ENCODE results near the gene MON2. TPM values are rescaled to one million over a fixed set of nuclear protein-coding genes. Genes with fewer than 3 reads are reported as not detected.
A peak's percentile ranks its signal among the peaks of the same experiment; 100 is the strongest.
"Not testable (repeated sequence)": the region's sequence is repeated elsewhere in the genome, so short reads cannot be mapped to it uniquely, and the experiment has no call there.

MON2 gene
- total RNA-seq, 5 donors from 2014 or later (not counting 1 experiment from before 2014, with no cell fraction given) = 61.2 to 73.2 (median 66.5) TPM

- ChIA-PET POLR2A (no interaction called here), CTCF (no interaction called here)
- peaks cover 5 to 15% (median 6%) of the 10 kb centered on the region in 3 donors for H3K9me3 Mint-ChIP-seq
- H3K4me3 ChIP-seq (ENCODE audit: control insufficient read depth in 1 of 2, extremely low read depth in 1 of 2, low read length in 1 of 2) = no peak overlapping the region
- no peaks in the 10 kb centered on the region for H3K9me3 ChIP-seq
- no peak overlapping the region for H3K27ac Mint-ChIP-seq
- peaks cover 0 to 7% of the 10 kb centered on the region in 2 donors for H3K27me3 Mint-ChIP-seq
- no peaks in the 10 kb centered on the region for H3K36me3 Mint-ChIP-seq
- ATAC-seq (replicated peaks in 1 of 4) = no peak
- H3K27ac ChIP-seq (ENCODE audit: low read length) = no peak overlapping the region
- H3K36me3 ChIP-seq (ENCODE audit: control insufficient read depth in 2 of 2, extremely low read depth in 1 of 2, insufficient read depth in 1 of 2, low read length in 1 of 2) = no peaks in the 10 kb centered on the region
- no peaks in the 10 kb centered on the region for H3K4me1 Mint-ChIP-seq
- no peak overlapping the region for H3K4me3 Mint-ChIP-seq
- DNase-seq = no peak
- no peaks in the 10 kb centered on the region for H3K4me1 ChIP-seq (ENCODE audit: control insufficient read depth in 1 of 2, extremely low read depth in 1 of 2, insufficient read depth in 2 of 2, low read length in 2 of 2)
- peaks cover 0 to 6% of the 10 kb centered on the region in 2 experiments for H3K27me3 ChIP-seq (replicated peaks in 1 of 2; ENCODE audit: control insufficient read depth in 2 of 2, extremely low read depth in 1 of 2, insufficient read depth in 2 of 2, low read length in 1 of 2)
Measured at GRCh38 chr12:62459976-62460375, 6.7 kb upstream of the MON2 start.

GRCh38 chr12:62461171-62461837 is 5.3 kb upstream of the MON2 start:
- H3K4me3 ChIP-seq (ENCODE audit: control insufficient read depth in 1 of 2, extremely low read depth in 1 of 2, low read length in 1 of 2); H3K27me3 ChIP-seq (replicated peaks in 1 of 2; ENCODE audit: control insufficient read depth in 2 of 2, extremely low read depth in 1 of 2, insufficient read depth in 2 of 2, low read length in 1 of 2); H3K4me3 Mint-ChIP-seq; H3K9me3 ChIP-seq; POLR2A ChIA-PET; H3K36me3 ChIP-seq (ENCODE audit: control insufficient read depth in 2 of 2, extremely low read depth in 1 of 2, insufficient read depth in 1 of 2, low read length in 1 of 2); DNase-seq; H3K27me3 Mint-ChIP-seq; H3K4me1 ChIP-seq (ENCODE audit: control insufficient read depth in 1 of 2, extremely low read depth in 1 of 2, insufficient read depth in 2 of 2, low read length in 2 of 2); H3K27ac ChIP-seq (ENCODE audit: low read length); H3K36me3 Mint-ChIP-seq; H3K4me1 Mint-ChIP-seq; CTCF ChIA-PET; H3K27ac Mint-ChIP-seq; ATAC-seq (replicated peaks in 1 of 4): not testable (repeated sequence)
- 94% methylated on average over 27 of the region's 32 CpGs for WGBS (ENCODE audit: insufficient coverage)
- peaks cover 5 to 15% (median 6%) of the 10 kb centered on the region in 3 donors for H3K9me3 Mint-ChIP-seq

GRCh38 chr12:62463252-62463651 is 3.4 kb upstream of the MON2 start:
- H3K4me3 ChIP-seq (ENCODE audit: control insufficient read depth in 1 of 2, extremely low read depth in 1 of 2, low read length in 1 of 2); H3K9me3 ChIP-seq; H3K36me3 ChIP-seq (ENCODE audit: control insufficient read depth in 2 of 2, extremely low read depth in 1 of 2, insufficient read depth in 1 of 2, low read length in 1 of 2); H3K27ac Mint-ChIP-seq; H3K27ac ChIP-seq (ENCODE audit: low read length); H3K27me3 ChIP-seq (replicated peaks in 1 of 2; ENCODE audit: control insufficient read depth in 2 of 2, extremely low read depth in 1 of 2, insufficient read depth in 2 of 2, low read length in 1 of 2); DNase-seq; ATAC-seq (replicated peaks in 1 of 4); POLR2A ChIA-PET; H3K36me3 Mint-ChIP-seq; H3K4me1 ChIP-seq (ENCODE audit: control insufficient read depth in 1 of 2, extremely low read depth in 1 of 2, insufficient read depth in 2 of 2, low read length in 2 of 2); H3K4me3 Mint-ChIP-seq; H3K27me3 Mint-ChIP-seq; CTCF ChIA-PET: not testable (repeated sequence)
- H3K4me1 Mint-ChIP-seq = peaks cover 14 to 17% (median 14%) of the 10 kb centered on the region in 3 donors
- no CpG with 5 or more reads among the region's 7 CpGs for WGBS (ENCODE audit: insufficient coverage)
- H3K9me3 Mint-ChIP-seq = peaks cover 5 to 15% (median 6%) of the 10 kb centered on the region in 3 donors

- Histone ChIP-seq H3K4me3 (ENCODE audit: control insufficient read depth in 1 of 2, extremely low read depth in 1 of 2, low read length in 1 of 2) (peak overlapping the region; percentile 84 to 99), H3K36me3 (ENCODE audit: control insufficient read depth in 2 of 2, extremely low read depth in 1 of 2, insufficient read depth in 1 of 2, low read length in 1 of 2) (no peaks in the 10 kb centered on the region), H3K27me3 (replicated peaks in 1 of 2; ENCODE audit: control insufficient read depth in 2 of 2, extremely low read depth in 1 of 2, insufficient read depth in 2 of 2, low read length in 1 of 2) (peaks cover 0 to 6% of the 10 kb centered on the region in 2 experiments), H3K27ac (ENCODE audit: low read length) (peak overlapping the region; percentile 91), H3K9me3 (no peaks in the 10 kb centered on the region), H3K4me1 (ENCODE audit: control insufficient read depth in 1 of 2, extremely low read depth in 1 of 2, insufficient read depth in 2 of 2, low read length in 2 of 2) (peaks cover 9 to 12% of the 10 kb centered on the region in 2 experiments)
- WGBS (ENCODE audit: insufficient coverage) = 6% methylated on average over 8 of the region's 16 CpGs
- no peaks in the 10 kb centered on the region for H3K36me3 Mint-ChIP-seq
- peaks cover 14 to 29% (median 25%) of the 10 kb centered on the region in 3 donors for H3K4me1 Mint-ChIP-seq
- POLR2A ChIA-PET = interaction anchor here (0.6 to 1.6 kb wide), 5 partner anchors 9 to 206 kb away, joined by 3 to 13 read pairs (median 4); partner anchors contain the start of gene USP15 (in 1 of the 2)
- peaks cover 5 to 15% (median 6%) of the 10 kb centered on the region in 3 donors for H3K9me3 Mint-ChIP-seq
- H3K4me3 Mint-ChIP-seq = peak overlapping the region; percentile 84 to 93 (median 90)
- ATAC-seq (replicated peaks in 1 of 4) (peak; percentile 9 to 16 (median 10)), DNase-seq (peak in 21 of 35 experiments; percentile 1 to 46 (median 9))
- H3K27me3 Mint-ChIP-seq = no peaks in the 10 kb centered on the region
- H3K27ac Mint-ChIP-seq = peak overlapping the region; percentile 90 to 91
- CTCF ChIA-PET = interaction anchor here (0.7 to 1.5 kb wide), 3 partner anchors 28 to 217 kb away, joined by 3 to 6 read pairs (median 4); no protein-coding TSS in a partner anchor
Measured at GRCh38 chr12:62466018-62466593, 520 bp upstream of the MON2 start.

- ChIA-PET CTCF (interaction anchor here (0.5 to 1.7 kb wide), 4 partner anchors 11 to 326 kb away, joined by 3 to 7 read pairs (median 4); no protein-coding TSS in a partner anchor), POLR2A (no interaction called here)
- no peak overlapping the region for H3K4me3 ChIP-seq (ENCODE audit: control insufficient read depth in 1 of 2, extremely low read depth in 1 of 2, low read length in 1 of 2)
- peak overlapping the region; percentile 84 to 93 (median 90) for H3K4me3 Mint-ChIP-seq
- no peak overlapping the region for H3K27ac ChIP-seq (ENCODE audit: low read length)
- H3K27ac Mint-ChIP-seq = no peak overlapping the region
- H3K4me1 ChIP-seq (ENCODE audit: control insufficient read depth in 1 of 2, extremely low read depth in 1 of 2, insufficient read depth in 2 of 2, low read length in 2 of 2) = peaks cover 9 to 12% of the 10 kb centered on the region in 2 experiments
- ATAC-seq (replicated peaks in 1 of 4) (no peak), DNase-seq (no peak)
- peaks cover 18 to 32% (median 27%) of the 10 kb centered on the region in 3 donors for H3K4me1 Mint-ChIP-seq
- no peaks in the 10 kb centered on the region for H3K27me3 Mint-ChIP-seq
- no CpG with 5 or more reads among the region's 2 CpGs for WGBS (ENCODE audit: insufficient coverage)
- H3K36me3 Mint-ChIP-seq = no peaks in the 10 kb centered on the region
- H3K36me3 ChIP-seq (ENCODE audit: control insufficient read depth in 2 of 2, extremely low read depth in 1 of 2, insufficient read depth in 1 of 2, low read length in 1 of 2) = peaks cover 0 to 2% of the 10 kb centered on the region in 2 donors
- no peaks in the 10 kb centered on the region for H3K27me3 ChIP-seq (replicated peaks in 1 of 2; ENCODE audit: control insufficient read depth in 2 of 2, extremely low read depth in 1 of 2, insufficient read depth in 2 of 2, low read length in 1 of 2)
- no peaks in the 10 kb centered on the region for H3K9me3 ChIP-seq
- peaks cover 0 to 5% (median 5%) of the 10 kb centered on the region in 3 donors for H3K9me3 Mint-ChIP-seq
Measured at GRCh38 chr12:62468397-62468796, 1.8 kb downstream of the MON2 start.

GRCh38 chr12:62468935-62469334 is 2.3 kb downstream of the MON2 start:
- H3K27ac Mint-ChIP-seq = no peak overlapping the region
- peaks cover 3% of the 10 kb centered on the region for H3K36me3 Mint-ChIP-seq
- POLR2A ChIA-PET = interaction anchor here (0.6 to 1.0 kb wide), 2 partner anchors 9 to 41 kb away, joined by 4 read pairs; no protein-coding TSS in a partner anchor
- Histone ChIP-seq H3K4me1 (ENCODE audit: control insufficient read depth in 1 of 2, extremely low read depth in 1 of 2, insufficient read depth in 2 of 2, low read length in 2 of 2) (peaks cover 9 to 12% of the 10 kb centered on the region in 2 experiments), H3K27ac (ENCODE audit: low read length) (no peak overlapping the region), H3K9me3 (no peaks in the 10 kb centered on the region), H3K27me3 (replicated peaks in 1 of 2; ENCODE audit: control insufficient read depth in 2 of 2, extremely low read depth in 1 of 2, insufficient read depth in 2 of 2, low read length in 1 of 2) (no peaks in the 10 kb centered on the region), H3K36me3 (ENCODE audit: control insufficient read depth in 2 of 2, extremely low read depth in 1 of 2, insufficient read depth in 1 of 2, low read length in 1 of 2) (peaks cover 0 to 2% of the 10 kb centered on the region in 2 donors), H3K4me3 (ENCODE audit: control insufficient read depth in 1 of 2, extremely low read depth in 1 of 2, low read length in 1 of 2) (no peak overlapping the region)
- H3K4me1 Mint-ChIP-seq = peaks cover 23 to 36% (median 31%) of the 10 kb centered on the region in 3 donors
- ATAC-seq (replicated peaks in 1 of 4) (no peak), DNase-seq (no peak)
- H3K27me3 Mint-ChIP-seq = no peaks in the 10 kb centered on the region
- CTCF ChIA-PET = interaction anchor here (0.5 to 0.7 kb wide), 2 partner anchors 116 to 325 kb away, joined by 3 to 4 read pairs; no protein-coding TSS in a partner anchor
- H3K4me3 Mint-ChIP-seq = peak overlapping the region; percentile 17 to 93 (median 52)
- 91% methylated on average over 6 of the region's 8 CpGs for WGBS (ENCODE audit: insufficient coverage)
- H3K9me3 Mint-ChIP-seq = peaks cover 0 to under 1% (median 0%) of the 10 kb centered on the region in 3 donors
